ENCODE results near the gene ZNF626.
"Not testable (repeated sequence)": the region's sequence is repeated elsewhere in the genome, so short reads cannot be mapped to it uniquely, and the experiment has no call there.

Gene ZNF626

GRCh38 chr19:20662421-20663105 lies 1.2 kb upstream of the ZNF626 start:
- Histone ChIP-seq H2AFZ (peak overlapping the region; percentile 42), H3K36me3 (ENCODE audit: control insufficient read depth, insufficient read depth, low read length) (no peaks in the 10 kb centered on the region), H3K9me3 (ENCODE audit: control insufficient read depth, low read length) (no peaks in the 10 kb centered on the region), H3K4me2 (ENCODE audit: low read length) (no peak overlapping the region), H3K4me3 (ENCODE audit: low read depth, low read length) (no peak overlapping the region), H3K27ac (no peak overlapping the region), H3K4me1 (peaks cover 5% of the 10 kb centered on the region), H3K9ac (no peak overlapping the region), H3K79me2 (peaks cover 10% of the 10 kb centered on the region), H3K27me3 (ENCODE audit: control insufficient read depth, insufficient read depth, low read length) (no peaks in the 10 kb centered on the region)
- TF ChIP-seq CTCF (IDR thresholded peaks at IDR 0.05) = no peak

GRCh38 chr19:20660473-20661140 lies 764 bp downstream of the ZNF626 start:
- Histone ChIP-seq H3K27ac (peak overlapping the region; percentile 90), H3K79me2 (peaks cover 21% of the 10 kb centered on the region), H2AFZ (peak overlapping the region; percentile 75), H3K4me2 (ENCODE audit: low read length) (peak overlapping the region; percentile 58), H3K27me3 (ENCODE audit: control insufficient read depth, insufficient read depth, low read length) (no peaks in the 10 kb centered on the region), H3K4me1 (peaks cover 7% of the 10 kb centered on the region), H3K9ac (no peak overlapping the region), H3K9me3 (ENCODE audit: control insufficient read depth, low read length) (no peaks in the 10 kb centered on the region), H3K36me3 (ENCODE audit: control insufficient read depth, insufficient read depth, low read length) (no peaks in the 10 kb centered on the region), H3K4me3 (ENCODE audit: low read depth, low read length) (peak overlapping the region; percentile 81)
- TF ChIP-seq CTCF (IDR thresholded peaks at IDR 0.05) = no peak

GRCh38 chr19:20640545-20640944 lies 20.8 kb downstream of the ZNF626 start:
- no peak for TF ChIP-seq CTCF (IDR thresholded peaks at IDR 0.05)
- peaks cover 6% of the 10 kb centered on the region for H3K36me3 ChIP-seq (ENCODE audit: control insufficient read depth, insufficient read depth, low read length)
- H3K27me3 ChIP-seq (ENCODE audit: control insufficient read depth, insufficient read depth, low read length) = no peaks in the 10 kb centered on the region
- no peaks in the 10 kb centered on the region for H3K9me3 ChIP-seq (ENCODE audit: control insufficient read depth, low read length)
- no peak overlapping the region for H3K4me2 ChIP-seq (ENCODE audit: low read length)
- H3K4me3 ChIP-seq (ENCODE audit: low read depth, low read length) = no peak overlapping the region
- no peak overlapping the region for H3K27ac ChIP-seq
- no peak overlapping the region for H2AFZ ChIP-seq
- no peaks in the 10 kb centered on the region for H3K4me1 ChIP-seq
- peaks cover 2% of the 10 kb centered on the region for H3K79me2 ChIP-seq
- H3K9ac ChIP-seq = no peak overlapping the region

GRCh38 chr19:20640023-20640422 lies 21.3 kb downstream of the ZNF626 start:
- TF ChIP-seq CTCF (IDR thresholded peaks at IDR 0.05) = no peak
- Histone ChIP-seq H3K4me3 (ENCODE audit: low read depth, low read length) (no peak overlapping the region), H3K27me3 (ENCODE audit: control insufficient read depth, insufficient read depth, low read length) (no peaks in the 10 kb centered on the region), H3K4me2 (ENCODE audit: low read length) (no peak overlapping the region), H3K9ac (no peak overlapping the region), H3K4me1 (no peaks in the 10 kb centered on the region), H3K36me3 (ENCODE audit: control insufficient read depth, insufficient read depth, low read length) (peaks cover 7% of the 10 kb centered on the region), H3K79me2 (peaks cover 2% of the 10 kb centered on the region), H3K27ac (no peak overlapping the region), H3K9me3 (ENCODE audit: control insufficient read depth, low read length) (no peaks in the 10 kb centered on the region), H2AFZ (no peak overlapping the region)

GRCh38 chr19:20624560-20624959 lies 36.8 kb downstream of the ZNF626 start:
- not testable (repeated sequence) for H3K36me3 ChIP-seq (ENCODE audit: control insufficient read depth, insufficient read depth, low read length)

More at GRCh38 chr19:20624560-20624959, 36.8 kb downstream of the ZNF626 start:
- not testable (repeated sequence) for H3K27me3 ChIP-seq (ENCODE audit: control insufficient read depth, insufficient read depth, low read length); H2AFZ ChIP-seq; H3K4me2 ChIP-seq (ENCODE audit: low read length); H3K9me3 ChIP-seq (ENCODE audit: control insufficient read depth, low read length); H3K79me2 ChIP-seq; H3K9ac ChIP-seq; H3K27ac ChIP-seq; H3K4me1 ChIP-seq; H3K4me3 ChIP-seq (ENCODE audit: low read depth, low read length)
